Sigmoid colon (tissue), 4 donors: ENCODE data around the gene HABP2.

Experiments used
- POLR2AphosphoS5 ChIP-seq, 4 donors: sonication (generic); formaldehyde crosslinking; IDR thresholded peaks; one replicate each; pipeline ENCODE4 v1.6.1; 2017; ENCODE audit warnings: antibody characterized with exemption in 4 of 4
- TF ChIP-seq, protein P1 (sequence below), 4 experiments: fragments of 450-650 bp in 3 of 4; fragments of 200-600 bp in 1 of 4; IDR thresholded peaks; one replicate each; pipeline ENCODE4 v1.5.1; 2016 to 2019; ENCODE audit warnings: antibody characterized with exemption in 4 of 4, mild to moderate bottlenecking in 3 of 4, moderate library complexity in 2 of 4

DNA sequence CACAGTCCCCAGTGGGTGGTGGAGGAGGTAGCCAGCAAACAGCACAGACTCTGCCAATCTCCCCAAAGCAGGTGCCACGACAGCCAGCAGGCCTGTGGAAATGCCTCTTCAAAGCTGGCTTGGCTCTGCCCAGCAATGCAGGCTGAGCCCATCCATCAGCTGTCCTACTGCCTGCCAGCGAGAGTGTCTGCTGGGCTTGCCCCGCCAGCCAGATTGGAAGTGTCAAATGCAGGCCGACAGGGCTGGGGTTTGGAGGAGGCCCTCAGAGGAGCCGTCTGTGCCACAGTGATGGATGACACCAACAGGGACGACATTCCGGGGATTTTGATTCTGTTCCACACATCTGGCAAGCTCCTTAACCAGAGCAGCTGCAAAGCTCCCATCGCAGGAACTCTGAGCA lies 16.7 kb downstream of the HABP2 start:
- TF ChIP-seq, protein P1, sequence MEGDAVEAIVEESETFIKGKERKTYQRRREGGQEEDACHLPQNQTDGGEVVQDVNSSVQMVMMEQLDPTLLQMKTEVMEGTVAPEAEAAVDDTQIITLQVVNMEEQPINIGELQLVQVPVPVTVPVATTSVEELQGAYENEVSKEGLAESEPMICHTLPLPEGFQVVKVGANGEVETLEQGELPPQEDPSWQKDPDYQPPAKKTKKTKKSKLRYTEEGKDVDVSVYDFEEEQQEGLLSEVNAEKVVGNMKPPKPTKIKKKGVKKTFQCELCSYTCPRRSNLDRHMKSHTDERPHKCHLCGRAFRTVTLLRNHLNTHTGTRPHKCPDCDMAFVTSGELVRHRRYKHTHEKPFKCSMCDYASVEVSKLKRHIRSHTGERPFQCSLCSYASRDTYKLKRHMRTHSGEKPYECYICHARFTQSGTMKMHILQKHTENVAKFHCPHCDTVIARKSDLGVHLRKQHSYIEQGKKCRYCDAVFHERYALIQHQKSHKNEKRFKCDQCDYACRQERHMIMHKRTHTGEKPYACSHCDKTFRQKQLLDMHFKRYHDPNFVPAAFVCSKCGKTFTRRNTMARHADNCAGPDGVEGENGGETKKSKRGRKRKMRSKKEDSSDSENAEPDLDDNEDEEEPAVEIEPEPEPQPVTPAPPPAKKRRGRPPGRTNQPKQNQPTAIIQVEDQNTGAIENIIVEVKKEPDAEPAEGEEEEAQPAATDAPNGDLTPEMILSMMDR (IDR thresholded peaks at IDR 0.05): no peak
- no peak for TF ChIP-seq POLR2AphosphoS5 (IDR thresholded peaks at IDR 0.05)
